Spleen (tissue), 7 donors: ENCODE data around the gene ANKS1B.

ENCODE experiments used
- POLR2A ChIP-seq, 3 donors: fragments of 450-650 bp; IDR thresholded peaks; one replicate each; pipeline ENCODE4 v1.5.1; 2017; ENCODE audit warnings: antibody characterized with exemption in 3 of 3, mild to moderate bottlenecking in 1 of 3
- POLR2AphosphoS5 ChIP-seq, 3 donors: sonication (generic); formaldehyde crosslinking; IDR thresholded peaks; one replicate each; pipeline ENCODE4 v1.5.1; 2017; ENCODE audit warnings: antibody characterized with exemption in 3 of 3
- TF ChIP-seq, protein P1 (sequence below), 11 experiments: fragments of 200-600 bp in 7 of 11; fragments of 450-650 bp in 4 of 11; sonication (generic) in 4 of 11; IDR thresholded peaks in 8 of 11; conservative IDR thresholded peaks in 3 of 11; 1 replicate in 7 of 11; 2 replicates in 4 of 11; pipeline versions ENCODE4 v1.4.0 to v1.8.0; 2016 to 2021; ENCODE audit warnings: antibody characterized with exemption in 11 of 11, inconsistent platforms in 4 of 11, mild to moderate bottlenecking in 1 of 11
- donor health status: DM: no; HTN: no; CAD: no; lungs with moderate emphysema.
- donor health status: DM: no; HTN: no; CAD: no.
- donor health status: DM: no; HTN: no; CAD: no.

DNA sequence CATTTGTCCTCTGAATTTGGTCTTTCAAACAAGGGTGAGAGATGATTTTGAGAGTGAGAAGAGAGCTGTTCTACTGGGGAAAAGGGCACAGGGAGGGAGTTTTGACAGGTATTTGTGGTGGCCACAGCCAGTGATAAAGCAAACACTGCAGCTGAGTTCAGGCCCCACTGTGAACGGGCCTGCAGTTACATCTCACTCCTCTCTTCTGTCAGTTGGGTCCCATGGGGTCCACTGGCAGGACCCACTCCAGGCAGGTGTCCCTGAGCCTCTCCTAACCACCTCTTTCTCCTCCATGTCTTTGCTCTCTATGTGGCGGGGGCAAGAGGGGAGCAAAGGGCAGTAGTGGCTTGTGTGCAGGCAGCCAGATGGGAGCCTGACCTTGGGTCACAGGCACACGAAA lies 1044.8 kb downstream of the ANKS1B start:
- TF ChIP-seq, protein P1, sequence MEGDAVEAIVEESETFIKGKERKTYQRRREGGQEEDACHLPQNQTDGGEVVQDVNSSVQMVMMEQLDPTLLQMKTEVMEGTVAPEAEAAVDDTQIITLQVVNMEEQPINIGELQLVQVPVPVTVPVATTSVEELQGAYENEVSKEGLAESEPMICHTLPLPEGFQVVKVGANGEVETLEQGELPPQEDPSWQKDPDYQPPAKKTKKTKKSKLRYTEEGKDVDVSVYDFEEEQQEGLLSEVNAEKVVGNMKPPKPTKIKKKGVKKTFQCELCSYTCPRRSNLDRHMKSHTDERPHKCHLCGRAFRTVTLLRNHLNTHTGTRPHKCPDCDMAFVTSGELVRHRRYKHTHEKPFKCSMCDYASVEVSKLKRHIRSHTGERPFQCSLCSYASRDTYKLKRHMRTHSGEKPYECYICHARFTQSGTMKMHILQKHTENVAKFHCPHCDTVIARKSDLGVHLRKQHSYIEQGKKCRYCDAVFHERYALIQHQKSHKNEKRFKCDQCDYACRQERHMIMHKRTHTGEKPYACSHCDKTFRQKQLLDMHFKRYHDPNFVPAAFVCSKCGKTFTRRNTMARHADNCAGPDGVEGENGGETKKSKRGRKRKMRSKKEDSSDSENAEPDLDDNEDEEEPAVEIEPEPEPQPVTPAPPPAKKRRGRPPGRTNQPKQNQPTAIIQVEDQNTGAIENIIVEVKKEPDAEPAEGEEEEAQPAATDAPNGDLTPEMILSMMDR (IDR thresholded peaks at IDR 0.05 in 8 of 11, conservative IDR thresholded peaks at IDR 0.05 in 3 of 11): no peak
- TF ChIP-seq POLR2A (IDR thresholded peaks at IDR 0.05) (no peak), POLR2AphosphoS5 (IDR thresholded peaks at IDR 0.05) (no peak)
